Prostate gland (tissue), 2 donors: ENCODE data around the gene ILKAP.

ENCODE experiments used
- POLR2A ChIP-seq: fragments of 450-650 bp; IDR thresholded peaks from one replicate; pipeline ENCODE4 v1.6.1; 2016; ENCODE audit warnings: antibody characterized with exemption, mild to moderate bottlenecking
- TF ChIP-seq, protein P1 (sequence below), 4 experiments: fragments of 200-600 bp in 2 of 4; fragments of 450-650 bp in 2 of 4; sonication (generic) in 2 of 4; IDR thresholded peaks; 1 replicate in 3 of 4; 2 replicates in 1 of 4; pipeline ENCODE4 v1.5.1; 2016 to 2019; ENCODE audit warnings: antibody characterized with exemption in 4 of 4, mild to moderate bottlenecking in 2 of 4, moderate library complexity in 2 of 4

DNA sequence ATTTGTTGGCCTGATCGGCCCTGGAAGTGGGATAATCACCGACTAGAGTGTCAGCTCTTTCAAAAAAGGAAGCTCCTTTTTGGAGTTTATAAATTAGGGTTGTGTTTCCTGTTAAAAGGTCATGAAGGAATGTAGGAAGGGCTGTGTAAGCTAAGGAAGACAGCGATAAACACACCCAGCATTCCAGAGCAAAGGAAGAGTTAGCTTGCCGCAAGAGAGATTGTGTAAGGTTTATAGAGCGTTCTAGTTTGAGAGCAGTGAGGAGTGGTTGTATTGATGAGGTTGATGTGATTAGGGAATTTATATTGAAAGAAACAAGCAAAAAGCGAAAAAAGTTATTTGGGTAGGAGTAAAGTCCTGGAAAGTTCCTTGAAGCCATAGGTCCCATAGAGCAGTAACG, 3.5 kb upstream of the ILKAP start:
- TF ChIP-seq POLR2A = no peak
- TF ChIP-seq, protein P1, sequence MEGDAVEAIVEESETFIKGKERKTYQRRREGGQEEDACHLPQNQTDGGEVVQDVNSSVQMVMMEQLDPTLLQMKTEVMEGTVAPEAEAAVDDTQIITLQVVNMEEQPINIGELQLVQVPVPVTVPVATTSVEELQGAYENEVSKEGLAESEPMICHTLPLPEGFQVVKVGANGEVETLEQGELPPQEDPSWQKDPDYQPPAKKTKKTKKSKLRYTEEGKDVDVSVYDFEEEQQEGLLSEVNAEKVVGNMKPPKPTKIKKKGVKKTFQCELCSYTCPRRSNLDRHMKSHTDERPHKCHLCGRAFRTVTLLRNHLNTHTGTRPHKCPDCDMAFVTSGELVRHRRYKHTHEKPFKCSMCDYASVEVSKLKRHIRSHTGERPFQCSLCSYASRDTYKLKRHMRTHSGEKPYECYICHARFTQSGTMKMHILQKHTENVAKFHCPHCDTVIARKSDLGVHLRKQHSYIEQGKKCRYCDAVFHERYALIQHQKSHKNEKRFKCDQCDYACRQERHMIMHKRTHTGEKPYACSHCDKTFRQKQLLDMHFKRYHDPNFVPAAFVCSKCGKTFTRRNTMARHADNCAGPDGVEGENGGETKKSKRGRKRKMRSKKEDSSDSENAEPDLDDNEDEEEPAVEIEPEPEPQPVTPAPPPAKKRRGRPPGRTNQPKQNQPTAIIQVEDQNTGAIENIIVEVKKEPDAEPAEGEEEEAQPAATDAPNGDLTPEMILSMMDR (IDR thresholded peaks at IDR 0.05) = no peak
